PC-9 (cell line): Measurements from ENCODE around the gene COL6A1.

Source experiments
- CTCF ChIP-seq: fragments of 200-600 bp; sonication (generic); conservative IDR thresholded peaks from 2 replicates; pipeline ENCODE4 v1.6.1; 2017; ENCODE audit warnings: mixed run types, antibody characterized with exemption, mild to moderate bottlenecking, moderate library complexity
- EZH2 ChIP-seq: fragments of 200-600 bp; sonication (generic); IDR thresholded peaks from 2 replicates; pipeline ENCODE4 v1.8.0; 2017; ENCODE audit warnings: antibody characterized with exemption, low read depth

- no peak for TF ChIP-seq EZH2
- no peak for TF ChIP-seq CTCF
Observed at GRCh38 chr21:45963232-45963570, 18.4 kb upstream of the COL6A1 start.
